GM15510 (cell line): Measurements from ENCODE around the gene TSPEAR.

Source experiments
- POLR2A ChIP-seq: IDR thresholded peaks from 3 replicates; pipeline ENCODE4 v1.6.1; 2011; ENCODE audit warnings: borderline replicate concordance; ENCODE audit not compliant: insufficient read length; ENCODE audit errors: extremely low read depth

The TSPEAR gene

DNA sequence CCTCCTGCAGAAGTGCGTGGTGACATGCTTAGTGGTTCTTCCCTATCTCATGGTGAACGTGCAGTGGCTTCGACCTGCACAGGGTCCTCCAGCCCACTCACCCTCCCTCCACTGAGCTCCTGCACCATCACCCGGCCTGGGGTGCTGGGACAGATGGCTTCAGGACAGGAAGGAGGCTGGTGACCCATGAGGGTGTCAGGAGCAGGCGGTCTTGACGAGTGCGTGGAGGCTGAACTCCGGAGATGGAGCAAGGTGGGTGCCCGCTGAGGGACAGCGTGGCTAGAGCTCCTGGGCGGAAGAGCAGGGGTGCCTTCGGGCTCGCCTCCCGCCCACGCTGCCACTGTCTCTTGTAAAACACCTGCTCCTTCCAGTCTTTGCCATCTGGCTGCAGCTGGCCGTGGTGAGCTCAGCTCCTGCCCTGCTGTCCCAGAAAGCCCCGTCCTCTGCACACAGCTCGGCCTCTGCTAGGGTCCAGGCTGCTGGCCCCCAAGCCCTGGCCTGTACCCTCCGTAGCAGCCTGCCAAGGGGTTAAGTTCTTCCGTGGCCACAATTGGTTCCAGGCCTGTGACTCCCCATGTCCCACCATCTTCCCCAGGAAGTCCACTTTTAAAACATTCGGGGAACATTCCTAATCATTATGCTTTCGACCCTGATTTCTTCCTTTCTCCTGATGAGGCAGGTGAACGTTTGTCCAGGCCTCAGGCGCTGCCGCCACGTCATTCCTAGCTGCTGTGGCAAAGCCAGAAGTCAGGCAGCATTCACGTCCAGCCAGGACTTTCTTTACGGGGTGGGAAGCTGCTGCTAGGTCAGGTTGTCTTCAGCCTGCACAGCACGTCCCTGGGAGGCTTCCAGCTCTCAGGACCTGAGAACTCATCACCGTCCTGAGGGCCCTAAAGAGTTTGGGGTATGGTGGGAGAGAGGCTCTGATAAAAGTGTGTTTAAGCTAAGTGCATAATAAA, 179.5 kb downstream of the TSPEAR start:
- no peak for TF ChIP-seq POLR2A

DNA sequence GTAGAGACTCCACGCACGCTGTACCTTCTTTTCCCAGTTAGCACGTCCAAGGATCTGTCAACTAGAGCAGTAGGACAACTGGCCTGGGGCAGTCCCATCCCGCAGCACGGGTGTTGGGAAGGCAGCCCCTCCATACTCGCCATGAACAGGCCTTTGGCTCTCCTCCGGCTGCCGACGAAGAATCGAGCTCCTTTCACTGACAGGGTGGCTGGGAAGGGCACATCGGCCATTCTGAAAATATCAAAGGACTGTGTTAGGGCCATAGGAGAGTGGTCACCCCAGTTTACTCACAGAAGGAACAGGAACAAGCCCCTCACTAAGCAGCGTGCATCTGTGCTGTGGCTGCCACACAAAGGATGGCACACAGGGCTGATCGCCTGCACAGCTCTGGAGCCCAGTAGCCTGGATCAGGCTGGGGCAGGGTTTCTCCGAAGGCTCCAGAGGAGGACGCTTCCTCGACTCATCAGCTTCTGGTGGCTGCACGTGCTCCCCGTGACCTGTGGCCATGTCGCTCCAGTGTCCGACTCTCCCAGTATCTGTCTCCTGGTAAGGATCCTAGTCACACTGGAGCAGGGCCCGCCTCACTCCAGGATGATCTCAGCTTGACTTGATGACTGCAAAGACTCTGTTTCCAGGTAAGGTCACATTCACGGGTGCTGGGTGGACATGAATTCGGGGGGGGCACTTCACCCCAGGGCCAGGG, 180.3 kb downstream of the TSPEAR start:
- TF ChIP-seq POLR2A: no peak

DNA sequence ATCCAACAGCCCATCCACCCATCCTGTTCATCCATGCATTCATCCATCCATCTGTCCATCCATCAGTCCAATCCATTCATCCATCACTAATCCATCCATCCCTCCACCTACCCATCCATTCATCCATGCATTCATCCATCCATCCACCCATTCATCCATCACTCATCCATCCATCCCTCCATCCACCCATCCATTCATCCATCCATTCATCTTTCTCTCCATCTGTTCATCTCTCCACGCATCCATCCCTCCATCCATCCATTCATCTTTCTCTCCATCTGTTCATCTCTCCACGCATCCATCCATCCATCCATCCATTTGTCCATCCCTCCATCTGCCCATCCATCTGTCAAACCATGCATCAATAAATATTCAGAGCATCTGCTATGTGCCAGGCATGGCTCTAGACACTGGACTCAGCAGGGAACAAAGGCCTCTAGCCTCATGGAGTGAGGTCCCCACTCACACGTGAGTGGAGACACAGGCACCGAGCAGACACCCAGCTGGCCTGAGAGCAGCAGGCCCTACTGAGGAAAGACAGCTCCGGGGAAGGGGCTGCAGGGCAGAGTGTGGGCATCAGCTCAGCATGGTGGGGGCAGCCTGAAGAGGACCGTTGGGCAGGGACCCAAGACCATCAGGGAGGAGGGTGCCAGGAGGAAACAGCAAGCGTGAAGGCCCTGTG, 181.0 kb downstream of the TSPEAR start:
- TF ChIP-seq POLR2A: no peak

DNA sequence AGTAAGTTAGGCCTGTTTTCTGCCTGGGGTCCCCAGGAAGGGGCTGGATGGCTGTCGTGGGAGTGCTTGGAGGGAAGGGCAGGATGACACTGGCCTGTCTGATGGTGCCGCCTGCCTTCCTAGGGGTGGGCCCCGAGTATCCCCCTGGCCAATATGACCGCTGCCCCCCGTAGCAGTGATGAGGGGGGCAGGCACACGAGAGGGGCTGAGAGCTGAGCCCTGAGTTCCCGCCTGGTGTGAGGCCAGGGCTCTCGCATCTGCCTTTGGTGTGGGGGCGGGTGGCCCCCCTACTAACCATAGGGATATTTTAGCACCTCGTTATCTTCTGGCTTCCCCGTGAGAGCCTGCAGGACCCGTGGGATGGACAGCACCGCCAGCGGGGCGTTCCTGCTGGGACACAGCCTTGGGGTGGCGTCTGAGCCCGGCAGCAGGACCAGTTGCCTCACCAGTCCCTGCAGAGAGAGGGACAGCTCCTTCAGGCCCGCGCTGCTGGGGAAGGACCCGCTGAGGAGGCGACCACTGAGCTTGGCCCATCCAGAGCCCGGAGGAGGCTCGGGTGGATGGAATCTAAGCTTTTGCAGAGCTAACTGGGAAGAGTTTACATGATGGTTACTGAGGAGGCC, 181.8 kb downstream of the TSPEAR start:
- no peak for TF ChIP-seq POLR2A

DNA sequence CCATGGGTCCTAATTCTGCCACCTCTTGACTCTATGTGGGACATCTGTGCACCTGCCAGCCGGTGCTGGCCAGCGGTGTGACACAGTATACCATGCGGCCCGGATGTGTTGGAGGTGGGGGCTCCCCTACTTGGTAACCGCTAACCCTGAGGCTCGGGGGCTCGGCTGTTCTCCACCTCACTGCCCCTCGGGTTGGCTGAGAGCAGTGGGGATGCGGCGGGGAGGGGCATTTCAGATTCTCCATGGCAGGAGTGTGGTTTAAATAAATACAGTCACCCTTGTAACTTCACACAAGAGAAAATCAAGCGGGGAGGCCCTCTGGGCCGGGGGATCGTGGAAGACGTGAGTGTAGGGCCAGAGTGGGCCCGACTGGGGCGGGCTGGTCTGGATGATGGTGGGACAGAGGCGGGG, 182.4 kb downstream of the TSPEAR start:
- no peak for TF ChIP-seq POLR2A

DNA sequence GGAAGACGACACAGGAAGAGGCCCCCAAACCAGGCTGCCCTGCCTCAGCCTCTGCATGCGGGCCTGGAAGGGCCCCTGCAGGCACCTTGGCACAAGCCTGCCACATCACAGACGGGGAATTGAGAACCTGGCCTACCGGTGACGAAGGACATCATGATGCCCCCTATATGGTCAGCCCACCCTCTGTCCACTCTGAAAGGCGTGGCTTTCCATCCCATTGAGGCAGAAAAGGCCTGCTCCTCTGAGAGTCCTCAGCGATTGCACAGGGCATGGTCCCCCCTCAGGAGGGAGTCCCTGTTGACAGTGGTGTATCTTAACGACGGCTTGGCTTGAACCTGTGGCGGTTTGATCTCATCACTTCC, 182.8 kb downstream of the TSPEAR start:
- no peak for TF ChIP-seq POLR2A

DNA sequence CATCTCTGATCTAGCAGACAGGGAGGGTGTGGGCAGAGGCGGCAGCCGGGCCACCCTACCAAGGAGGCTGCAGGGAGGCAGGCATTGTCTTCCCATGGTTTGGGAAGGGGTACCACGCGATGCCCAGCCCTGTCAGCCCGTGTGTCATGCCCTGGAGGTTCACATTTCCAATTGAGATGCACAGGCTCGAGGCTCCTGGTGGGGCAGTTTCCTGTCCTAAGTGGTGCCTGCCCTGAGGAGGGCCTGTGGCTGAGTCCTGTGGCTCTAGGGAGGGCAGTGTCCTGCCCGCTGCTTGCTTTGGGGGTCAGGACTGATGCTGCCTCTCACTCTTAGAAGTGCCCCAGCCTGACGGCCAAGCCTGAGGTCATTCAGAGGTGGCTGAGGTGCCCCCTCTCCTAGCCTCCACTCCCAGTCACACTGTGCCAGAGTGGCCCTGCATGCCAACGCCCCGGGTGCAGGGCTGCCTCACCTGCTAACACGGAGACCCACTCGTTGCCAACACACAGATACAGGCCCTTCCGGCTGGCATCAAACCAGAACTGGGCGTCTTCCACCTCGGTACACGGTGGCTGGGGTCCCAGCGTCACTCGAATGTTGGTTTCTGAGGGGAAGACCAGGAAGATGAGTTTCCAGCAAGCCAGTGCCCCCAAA, 183.3 kb downstream of the TSPEAR start:
- no peak for TF ChIP-seq POLR2A

DNA sequence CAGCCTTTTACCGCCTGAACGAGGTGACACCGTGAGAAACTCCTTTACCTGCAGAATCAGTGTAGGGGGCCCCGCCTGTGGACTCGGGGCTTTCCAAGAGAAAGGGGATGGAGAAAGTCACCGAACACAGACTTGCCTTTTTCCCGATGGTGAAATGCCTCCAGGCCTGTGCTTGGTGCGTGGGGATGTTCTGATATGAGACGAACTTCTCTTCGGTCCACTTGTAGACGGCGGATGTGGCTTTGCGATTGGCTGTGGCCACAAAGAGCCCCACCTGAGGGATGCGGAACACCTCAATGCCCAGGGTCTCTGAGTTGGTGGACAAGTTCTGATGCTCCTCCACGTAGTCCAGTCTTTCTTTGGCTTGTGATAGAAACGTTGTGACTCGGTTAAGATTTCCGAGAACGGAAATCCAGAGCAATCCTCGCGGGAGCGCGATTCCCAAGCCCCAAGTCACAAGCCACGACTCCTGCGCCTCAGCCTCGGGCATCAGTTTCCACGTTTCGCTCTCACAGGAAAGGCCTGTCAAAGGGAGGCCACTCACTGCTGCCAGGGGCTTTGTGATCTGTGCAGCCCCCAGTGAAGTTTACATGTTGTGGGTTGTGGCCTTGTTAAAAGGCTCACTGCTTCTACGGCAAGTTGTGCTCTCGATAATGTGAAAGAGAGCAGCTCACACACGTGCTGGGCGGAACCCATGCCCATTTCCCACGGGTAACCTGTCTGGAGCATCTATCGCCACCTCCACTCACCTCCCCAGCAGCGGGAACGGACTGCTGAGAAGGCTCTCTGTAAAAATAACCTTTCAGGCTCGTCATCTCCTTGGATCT, 184.0 kb downstream of the TSPEAR start:
- TF ChIP-seq POLR2A: no peak

DNA sequence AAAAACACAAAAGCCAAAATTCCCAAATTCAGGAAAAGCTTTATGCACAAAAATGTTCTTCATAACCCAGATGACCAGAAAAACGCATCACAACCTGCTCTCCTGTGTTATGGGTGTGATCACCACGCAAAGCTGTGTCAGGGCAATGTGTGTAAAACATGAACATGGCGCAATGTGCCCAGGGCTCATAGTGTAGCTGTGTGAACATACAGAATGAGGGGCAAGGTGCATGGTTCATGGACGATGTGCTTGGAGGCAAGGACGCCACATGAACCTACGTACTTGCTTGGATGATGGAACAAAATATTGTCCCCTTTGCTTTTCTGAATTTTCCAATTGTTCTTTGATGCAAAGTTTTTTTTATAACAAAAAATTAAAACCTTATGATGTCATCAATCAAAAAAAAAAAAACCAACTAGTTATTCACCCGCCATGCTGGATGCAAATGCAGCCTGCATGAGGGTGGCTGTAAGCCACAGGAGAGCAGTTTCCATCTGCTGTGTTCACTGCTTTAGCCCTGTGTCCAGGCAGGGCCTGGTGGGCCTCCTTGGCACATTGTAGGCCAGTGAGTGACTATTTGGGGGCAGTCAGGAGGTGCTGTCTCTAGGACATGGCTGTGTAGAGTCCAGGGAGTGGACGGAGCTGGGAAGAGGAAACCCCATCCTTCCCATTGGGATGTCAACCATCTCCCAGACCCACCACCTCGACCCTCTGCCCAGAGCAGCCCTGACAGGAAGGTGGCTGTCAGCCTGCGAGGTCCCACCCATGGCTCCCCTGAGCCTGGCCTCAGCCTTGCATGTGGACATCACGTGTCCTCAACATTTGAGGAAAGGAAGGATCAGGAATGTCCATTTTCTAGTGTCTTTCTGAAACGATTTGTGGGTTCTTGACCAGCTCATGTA, 185.0 kb downstream of the TSPEAR start:
- TF ChIP-seq POLR2A: no peak

DNA sequence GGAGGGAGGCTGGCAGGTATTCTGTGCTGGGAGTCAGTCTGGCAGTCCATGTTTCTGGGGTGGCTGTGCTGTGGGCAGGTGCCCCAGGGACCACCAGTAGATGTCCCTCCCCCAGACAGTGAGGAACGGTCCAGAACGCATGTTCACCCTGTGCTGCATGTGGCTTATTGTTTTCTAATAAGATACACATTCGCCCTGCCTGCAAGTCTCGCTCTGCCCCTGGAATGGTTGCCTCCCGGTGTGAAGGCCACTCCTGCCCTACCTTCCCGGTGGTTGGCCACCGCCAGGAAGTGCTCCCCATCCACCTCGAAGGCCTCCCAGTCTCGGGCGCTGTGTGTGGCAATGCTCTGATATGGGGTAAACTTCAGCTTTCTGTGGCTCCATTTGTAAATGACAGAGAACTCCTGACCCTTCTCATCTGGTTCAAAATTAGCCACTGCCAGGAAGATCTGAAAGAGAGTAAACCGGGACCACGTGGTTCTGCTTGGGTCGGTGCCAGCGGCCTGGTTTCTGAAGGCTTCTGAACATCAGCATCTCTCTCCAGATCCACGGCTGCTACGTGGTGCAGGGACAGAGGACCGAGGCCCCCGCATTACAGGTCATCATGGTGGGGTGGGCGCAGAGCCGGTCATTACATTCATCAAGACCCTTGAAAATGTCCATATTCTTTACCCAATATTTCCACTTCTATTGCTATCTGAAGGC, 185.8 kb downstream of the TSPEAR start:
- TF ChIP-seq POLR2A: no peak

DNA sequence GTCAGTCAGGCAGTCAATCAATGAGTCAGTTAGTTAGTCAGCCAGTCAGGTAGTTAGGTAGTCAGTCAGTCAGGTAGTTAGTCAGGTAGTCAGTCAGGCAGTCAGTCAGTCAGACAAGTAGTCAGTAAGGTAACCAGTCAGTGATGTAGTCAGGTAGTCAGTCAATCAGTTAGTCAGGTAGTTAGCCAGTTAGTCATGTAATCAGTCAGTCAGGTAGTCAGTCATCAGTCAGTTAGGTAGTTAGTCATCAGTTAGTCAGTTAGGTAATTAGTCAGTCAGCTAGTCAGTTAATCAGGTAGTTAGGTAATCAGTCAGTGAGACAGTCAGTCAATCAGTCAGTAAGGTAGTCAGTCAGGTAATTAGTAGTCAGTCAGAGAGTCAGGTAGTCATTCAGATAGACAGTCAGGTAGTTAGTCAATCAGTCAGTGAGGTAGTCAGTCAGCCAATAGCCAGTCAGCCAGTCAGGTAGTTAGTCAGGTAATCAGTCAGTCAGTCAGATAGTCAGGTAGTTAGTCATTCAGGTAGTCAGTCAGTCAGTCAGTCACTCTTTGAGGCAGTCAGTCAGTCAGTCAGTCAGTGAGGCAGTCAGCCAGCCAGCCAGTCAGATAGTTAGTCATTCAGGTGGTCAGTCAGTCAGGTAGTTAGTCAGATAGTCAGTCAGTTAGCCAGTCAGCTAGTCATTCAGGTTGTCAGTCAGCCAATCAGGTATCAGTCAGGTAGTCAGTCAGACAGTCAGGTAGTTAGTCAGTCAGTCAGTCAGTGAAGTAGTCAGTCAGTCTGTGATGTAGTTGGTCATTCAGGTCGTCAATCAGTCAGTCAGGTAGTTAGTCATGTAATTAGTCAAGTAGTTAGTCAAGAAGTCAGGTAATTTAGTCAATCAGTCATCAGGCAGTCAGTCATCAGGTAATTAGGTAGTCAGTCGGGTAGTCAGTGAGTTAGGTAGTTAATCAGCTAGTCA, 186.7 kb downstream of the TSPEAR start:
- no peak for TF ChIP-seq POLR2A
